Upper lobe of left lung (tissue), 4 donors: ENCODE data around the gene GRID1.

Experiments used
- EP300 ChIP-seq, 4 donors: sonication (generic); formaldehyde crosslinking; IDR thresholded peaks; one replicate each; pipeline ENCODE4 v1.5.1; 2017; ENCODE audit warnings: antibody characterized with exemption in 4 of 4, control low read depth in 2 of 4
- POLR2A ChIP-seq, 4 donors: fragments of 450-650 bp; IDR thresholded peaks; one replicate each; pipeline ENCODE4 v1.5.1; 2016 to 2017; ENCODE audit warnings: antibody characterized with exemption in 4 of 4, mild to moderate bottlenecking in 2 of 4

DNA sequence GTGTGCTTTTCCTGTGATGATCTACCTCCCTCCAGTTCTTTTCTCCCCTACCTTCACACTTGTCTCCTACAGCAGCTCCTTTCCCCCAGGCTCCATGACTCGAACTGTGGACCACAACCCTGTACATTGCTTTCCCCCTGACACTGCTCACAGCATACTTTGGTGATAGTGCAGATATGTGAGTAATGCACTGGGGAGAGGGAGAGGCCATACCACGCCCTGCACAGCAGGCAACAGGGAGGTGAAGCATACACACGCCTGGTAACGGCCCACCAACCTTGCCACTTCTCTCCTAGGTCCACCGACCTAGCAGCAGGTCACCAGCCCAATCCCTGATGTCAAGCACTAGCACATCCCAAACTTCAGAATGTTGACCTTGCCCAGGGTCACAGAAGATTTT is 238.2 kb downstream of the GRID1 start:
- TF ChIP-seq POLR2A (IDR thresholded peaks at IDR 0.05) (no peak), EP300 (IDR thresholded peaks at IDR 0.05) (no peak)
